Measurements from ENCODE around the gene SHMT1.
"Not testable (repeated sequence)": the region's sequence is repeated elsewhere in the genome, so short reads cannot be mapped to it uniquely, and the experiment has no call there.

SHMT1 gene

GRCh38 chr17:18363101-18364049 lies at the start of gene SHMT1:
Gene SHMT1, minus strand, starts transcription at chr17:18363550. Its CDS starts 7,569 bp downstream, at chr17:18355981.
- no peaks in the 10 kb centered on the region for H3K4me1 ChIP-seq (ENCODE audit: control insufficient read depth, insufficient read depth, low read length)
- H3K9ac ChIP-seq (ENCODE audit: low read length) = peak within 1 kb of the TSS; percentile 59
- H3K27me3 ChIP-seq (ENCODE audit: control insufficient read depth, insufficient read depth, low read length) = no peaks in the 10 kb centered on the region
- H3K4me3 ChIP-seq (ENCODE audit: low read length) = peak within 1 kb of the TSS; percentile 91
- H3K27ac ChIP-seq (ENCODE audit: low read depth, low read length) = peak within 1 kb of the TSS; percentile 34
- H3K36me3 ChIP-seq (ENCODE audit: control insufficient read depth, insufficient read depth, low read length) = no peaks in the 10 kb centered on the region

GRCh38 chr17:18412001-18412538 lies 48.7 kb upstream of the SHMT1 start:
- H3K27me3 ChIP-seq (ENCODE audit: control insufficient read depth, insufficient read depth, low read length); H3K4me3 ChIP-seq (ENCODE audit: low read length); H3K4me1 ChIP-seq (ENCODE audit: control insufficient read depth, insufficient read depth, low read length); H3K36me3 ChIP-seq (ENCODE audit: control insufficient read depth, insufficient read depth, low read length); H3K27ac ChIP-seq (ENCODE audit: low read depth, low read length); H3K9ac ChIP-seq (ENCODE audit: low read length): not testable (repeated sequence)

GRCh38 chr17:18411377-18411864 lies 48.1 kb upstream of the SHMT1 start:
- H3K4me3 ChIP-seq (ENCODE audit: low read length) = peak overlapping the region; percentile 63
- peak overlapping the region; percentile 88 for H3K27ac ChIP-seq (ENCODE audit: low read depth, low read length)
- H3K4me1 ChIP-seq (ENCODE audit: control insufficient read depth, insufficient read depth, low read length); H3K9ac ChIP-seq (ENCODE audit: low read length); H3K36me3 ChIP-seq (ENCODE audit: control insufficient read depth, insufficient read depth, low read length); H3K27me3 ChIP-seq (ENCODE audit: control insufficient read depth, insufficient read depth, low read length): not testable (repeated sequence)

- H3K27ac ChIP-seq (ENCODE audit: low read depth, low read length); H3K36me3 ChIP-seq (ENCODE audit: control insufficient read depth, insufficient read depth, low read length); H3K9ac ChIP-seq (ENCODE audit: low read length); H3K4me1 ChIP-seq (ENCODE audit: control insufficient read depth, insufficient read depth, low read length); H3K27me3 ChIP-seq (ENCODE audit: control insufficient read depth, insufficient read depth, low read length): not testable (repeated sequence)
- peak overlapping the region; percentile 54 for H3K4me3 ChIP-seq (ENCODE audit: low read length)
These were observed 47.4 kb upstream of the SHMT1 start for GRCh38 chr17:18410736-18411135.

DNA sequence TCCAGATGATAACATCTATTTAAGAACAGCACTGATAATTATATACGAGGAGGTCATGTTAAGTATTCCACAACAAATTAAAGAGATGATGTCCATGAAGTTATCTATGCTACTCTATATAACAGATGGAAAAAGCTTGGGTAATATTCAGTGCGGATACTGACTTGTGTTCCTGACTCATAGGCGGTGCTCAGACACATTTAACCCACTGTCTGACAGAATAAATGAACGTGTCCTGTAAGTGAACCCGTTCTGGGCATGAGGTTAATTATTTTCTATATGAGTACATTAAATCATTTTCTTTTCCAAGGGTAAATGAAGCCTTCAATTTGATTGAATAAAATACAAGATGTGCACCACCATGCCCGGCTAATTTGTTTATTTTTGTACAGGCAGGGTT lies 46.0 kb upstream of the SHMT1 start:
- H3K9ac ChIP-seq (ENCODE audit: low read length); H3K27ac ChIP-seq (ENCODE audit: low read depth, low read length); H3K4me3 ChIP-seq (ENCODE audit: low read length); H3K4me1 ChIP-seq (ENCODE audit: control insufficient read depth, insufficient read depth, low read length); H3K27me3 ChIP-seq (ENCODE audit: control insufficient read depth, insufficient read depth, low read length); H3K36me3 ChIP-seq (ENCODE audit: control insufficient read depth, insufficient read depth, low read length): not testable (repeated sequence)

DNA sequence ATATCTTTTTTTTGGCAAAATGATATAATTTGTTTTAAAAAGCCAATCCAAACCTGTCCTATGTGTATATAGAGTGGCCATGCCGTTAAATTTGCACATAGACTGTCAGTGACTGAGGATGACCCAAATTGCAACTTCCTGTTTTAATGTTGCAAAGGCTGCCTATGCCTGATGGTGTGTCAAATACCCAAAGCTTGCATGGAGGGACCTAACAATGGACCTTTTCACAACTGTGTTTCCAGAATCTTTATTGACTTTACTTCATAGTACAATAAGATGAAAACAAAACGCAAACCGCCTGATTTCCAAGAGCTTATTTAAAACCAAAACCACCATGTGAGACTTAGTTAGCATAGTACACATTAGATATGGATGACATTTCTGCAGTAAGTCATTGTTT lies 45.6 kb upstream of the SHMT1 start:
- H3K4me3 ChIP-seq (ENCODE audit: low read length); H3K27ac ChIP-seq (ENCODE audit: low read depth, low read length); H3K9ac ChIP-seq (ENCODE audit: low read length); H3K27me3 ChIP-seq (ENCODE audit: control insufficient read depth, insufficient read depth, low read length); H3K4me1 ChIP-seq (ENCODE audit: control insufficient read depth, insufficient read depth, low read length); H3K36me3 ChIP-seq (ENCODE audit: control insufficient read depth, insufficient read depth, low read length): not testable (repeated sequence)

DNA sequence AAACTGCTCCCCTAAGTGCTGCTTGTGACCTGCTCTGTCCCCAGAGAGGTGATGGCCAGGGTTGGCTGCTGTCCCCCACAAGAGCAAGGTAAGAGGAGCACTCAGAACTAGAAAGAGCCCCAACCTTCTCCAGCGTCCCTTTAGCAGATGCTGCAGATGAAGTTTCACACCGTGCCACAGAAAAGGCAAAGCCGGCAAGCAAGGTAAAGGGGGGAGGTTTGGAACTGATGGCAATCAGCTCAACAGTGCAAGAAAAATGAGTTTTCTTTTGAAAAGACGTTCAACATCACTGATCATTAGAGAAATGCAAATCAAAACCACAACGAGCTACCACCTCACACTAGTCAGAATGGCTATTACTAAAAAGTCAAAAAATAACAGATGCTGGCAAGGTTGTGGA lies 40.3 kb upstream of the SHMT1 start:
- H3K4me3 ChIP-seq (ENCODE audit: low read length); H3K27me3 ChIP-seq (ENCODE audit: control insufficient read depth, insufficient read depth, low read length); H3K4me1 ChIP-seq (ENCODE audit: control insufficient read depth, insufficient read depth, low read length); H3K9ac ChIP-seq (ENCODE audit: low read length); H3K36me3 ChIP-seq (ENCODE audit: control insufficient read depth, insufficient read depth, low read length); H3K27ac ChIP-seq (ENCODE audit: low read depth, low read length): not testable (repeated sequence)

DNA sequence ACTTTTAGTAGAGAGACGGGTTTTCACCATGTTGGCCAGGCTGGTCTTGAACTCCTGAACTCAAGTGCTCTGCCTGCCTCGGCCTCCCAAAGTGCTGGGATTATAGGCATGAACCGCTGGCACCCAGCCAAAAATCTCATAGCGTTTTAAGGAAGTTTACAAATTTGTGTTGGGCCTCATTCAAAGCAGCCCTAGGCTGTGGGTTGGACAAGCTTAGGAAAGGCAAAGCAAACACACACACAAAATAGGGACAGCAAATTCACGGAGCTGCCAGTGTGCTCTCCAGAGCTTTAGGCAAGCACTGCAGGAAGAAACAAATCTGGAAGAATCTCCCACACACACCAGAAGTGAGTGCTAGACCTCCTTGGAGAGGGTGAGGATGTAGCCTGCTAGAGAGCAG lies 39.8 kb upstream of the SHMT1 start:
- H3K9ac ChIP-seq (ENCODE audit: low read length); H3K4me1 ChIP-seq (ENCODE audit: control insufficient read depth, insufficient read depth, low read length); H3K27ac ChIP-seq (ENCODE audit: low read depth, low read length); H3K27me3 ChIP-seq (ENCODE audit: control insufficient read depth, insufficient read depth, low read length); H3K4me3 ChIP-seq (ENCODE audit: low read length); H3K36me3 ChIP-seq (ENCODE audit: control insufficient read depth, insufficient read depth, low read length): not testable (repeated sequence)

GRCh38 chr17:18401872-18402590 lies 38.7 kb upstream of the SHMT1 start:
- H3K9ac ChIP-seq (ENCODE audit: low read length); H3K27ac ChIP-seq (ENCODE audit: low read depth, low read length); H3K36me3 ChIP-seq (ENCODE audit: control insufficient read depth, insufficient read depth, low read length); H3K4me3 ChIP-seq (ENCODE audit: low read length); H3K4me1 ChIP-seq (ENCODE audit: control insufficient read depth, insufficient read depth, low read length); H3K27me3 ChIP-seq (ENCODE audit: control insufficient read depth, insufficient read depth, low read length): not testable (repeated sequence)

DNA sequence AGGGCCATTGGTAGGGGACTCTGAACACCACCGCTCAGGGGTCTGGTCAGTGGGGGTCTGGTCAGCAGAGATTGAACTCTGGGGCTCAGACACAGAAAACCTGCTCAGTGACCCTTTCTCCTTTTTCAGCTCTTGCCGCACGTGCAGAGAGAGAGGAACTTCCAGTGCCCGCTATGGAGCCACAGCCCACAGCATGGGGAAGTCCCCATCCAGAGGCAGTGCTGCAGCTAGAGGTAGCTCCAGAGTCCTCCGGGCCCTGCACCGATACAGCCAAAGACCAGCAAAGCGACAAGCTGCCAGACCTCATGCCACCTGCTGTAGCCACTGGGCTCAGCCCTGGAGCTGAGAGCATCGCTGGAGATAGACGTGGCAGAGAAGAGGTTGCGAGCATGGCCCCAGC lies 25.4 kb upstream of the SHMT1 start:
- not testable (repeated sequence) for H3K4me3 ChIP-seq (ENCODE audit: low read length); H3K27me3 ChIP-seq (ENCODE audit: control insufficient read depth, insufficient read depth, low read length); H3K36me3 ChIP-seq (ENCODE audit: control insufficient read depth, insufficient read depth, low read length); H3K27ac ChIP-seq (ENCODE audit: low read depth, low read length); H3K9ac ChIP-seq (ENCODE audit: low read length); H3K4me1 ChIP-seq (ENCODE audit: control insufficient read depth, insufficient read depth, low read length)

- not testable (repeated sequence) for H3K4me3 ChIP-seq (ENCODE audit: low read length); H3K27me3 ChIP-seq (ENCODE audit: control insufficient read depth, insufficient read depth, low read length); H3K4me1 ChIP-seq (ENCODE audit: control insufficient read depth, insufficient read depth, low read length); H3K27ac ChIP-seq (ENCODE audit: low read depth, low read length); H3K36me3 ChIP-seq (ENCODE audit: control insufficient read depth, insufficient read depth, low read length); H3K9ac ChIP-seq (ENCODE audit: low read length)
These were observed 24.9 kb upstream of the SHMT1 start for GRCh38 chr17:18388266-18388665.

GRCh38 chr17:18387583-18387982 lies 24.2 kb upstream of the SHMT1 start:
- H3K27me3 ChIP-seq (ENCODE audit: control insufficient read depth, insufficient read depth, low read length); H3K4me3 ChIP-seq (ENCODE audit: low read length); H3K27ac ChIP-seq (ENCODE audit: low read depth, low read length); H3K36me3 ChIP-seq (ENCODE audit: control insufficient read depth, insufficient read depth, low read length); H3K4me1 ChIP-seq (ENCODE audit: control insufficient read depth, insufficient read depth, low read length); H3K9ac ChIP-seq (ENCODE audit: low read length): not testable (repeated sequence)
